H9 (cell line): ENCODE measurements around the gene LAMB1. TPM values are rescaled to one million over a fixed set of nuclear protein-coding genes. Genes with fewer than 3 reads are reported as not detected.
A peak's percentile ranks its signal among the peaks of the same experiment; 100 is the strongest.

Source experiments
- DNase-seq: peaks from one replicate; pipeline ENCODE4 v3.0.0-alpha.2; 2017
- H2AFZ ChIP-seq: one replicate; pipeline ENCODE4 v1.6.1; 2013; ENCODE audit warnings: mild to moderate bottlenecking, low read length, control low read depth, moderate library complexity
- H2AK5ac ChIP-seq: 2 replicates; pipeline ENCODE4 v1.6.1; 2013; ENCODE audit warnings: low read length, control low read depth, mixed read lengths; ENCODE audit not compliant: insufficient read length
- H2BK120ac ChIP-seq: one replicate; pipeline ENCODE4 v1.6.1; 2013; ENCODE audit warnings: low read depth, mild to moderate bottlenecking, low read length, control low read depth, inconsistent platforms; ENCODE audit not compliant: poor library complexity, severe bottlenecking
- H2BK12ac ChIP-seq: 2 replicates; pipeline ENCODE4 v1.6.1; 2013; ENCODE audit warnings: low read length, control low read depth, mixed read lengths, low read depth; ENCODE audit not compliant: insufficient read length
- H2BK15ac ChIP-seq: 2 replicates; pipeline ENCODE4 v1.6.1; 2013; ENCODE audit warnings: low read depth, low read length, control low read depth
- H2BK20ac ChIP-seq: one replicate; pipeline ENCODE4 v1.6.1; 2013; ENCODE audit warnings: low read depth, mild to moderate bottlenecking, low read length, control low read depth, inconsistent platforms; ENCODE audit not compliant: poor library complexity, severe bottlenecking
- H2BK5ac ChIP-seq: 2 replicates; pipeline ENCODE4 v1.6.1; 2013; ENCODE audit warnings: low read length, control low read depth, mixed read lengths; ENCODE audit not compliant: insufficient read length
- H3K14ac ChIP-seq: 2 replicates; pipeline ENCODE4 v1.6.1; 2013; ENCODE audit warnings: low read length, control low read depth; ENCODE audit not compliant: insufficient read depth
- H3K18ac ChIP-seq: 2 replicates; pipeline ENCODE4 v1.6.1; 2013; ENCODE audit warnings: low read depth, mild to moderate bottlenecking, mixed read lengths, low read length, control low read depth; ENCODE audit not compliant: insufficient read length
- H3K23ac ChIP-seq: 2 replicates; pipeline ENCODE4 v1.6.1; 2013; ENCODE audit warnings: low read length, control low read depth, mixed read lengths, low read depth; ENCODE audit not compliant: insufficient read length
- H3K23me2 ChIP-seq: 2 replicates; pipeline ENCODE4 v1.6.1; 2013; ENCODE audit warnings: low read depth, mild to moderate bottlenecking, mixed read lengths, low read length, control low read depth; ENCODE audit not compliant: insufficient read length, poor library complexity, severe bottlenecking
- H3K27ac ChIP-seq: 2 replicates; pipeline ENCODE4 v1.5.1; 2013; ENCODE audit warnings: low read length, control low read depth, mixed read lengths, low read depth; ENCODE audit not compliant: insufficient read length
- H3K27me3 ChIP-seq: 2 replicates; pipeline ENCODE4 v1.6.1; 2013; ENCODE audit warnings: low read length, control low read depth, inconsistent platforms; ENCODE audit not compliant: insufficient read depth
- H3K4ac ChIP-seq: 2 replicates; pipeline ENCODE4 v1.6.1; 2013; ENCODE audit warnings: low read depth, mild to moderate bottlenecking, control low read depth, inconsistent platforms, low read length, moderate library complexity
- H3K4me1 ChIP-seq: 2 replicates; pipeline ENCODE4 v1.6.1; 2013; ENCODE audit warnings: low read length, control low read depth, inconsistent platforms; ENCODE audit not compliant: insufficient read depth
- H3K4me2 ChIP-seq: 2 replicates; pipeline ENCODE4 v1.6.1; 2013; ENCODE audit warnings: low read length, control low read depth, mixed read lengths; ENCODE audit not compliant: insufficient read length, insufficient read depth
- H3K56ac ChIP-seq: 2 replicates; pipeline ENCODE4 v1.6.1; 2013; ENCODE audit warnings: low read depth, mild to moderate bottlenecking, mixed read lengths, low read length, control low read depth; ENCODE audit not compliant: insufficient read length
- H3K79me1 ChIP-seq: 2 replicates; pipeline ENCODE4 v1.6.1; 2013; ENCODE audit warnings: low read depth, mild to moderate bottlenecking, moderate library complexity, low read length, control low read depth, inconsistent platforms; ENCODE audit not compliant: insufficient read depth, poor library complexity, severe bottlenecking
- H3K79me2 ChIP-seq: 2 replicates; pipeline ENCODE4 v1.6.1; 2013; ENCODE audit warnings: low read length, control low read depth, inconsistent platforms; ENCODE audit not compliant: insufficient read depth
- H3K9ac ChIP-seq: 2 replicates; pipeline ENCODE4 v1.6.1; 2013; ENCODE audit warnings: low read length, control low read depth, mixed read lengths; ENCODE audit not compliant: insufficient read length; ENCODE audit errors: extremely low read depth
- H3K9me3 ChIP-seq: one replicate; pipeline ENCODE4 v1.6.1; 2013; ENCODE audit warnings: low read depth, low read length, inconsistent platforms; ENCODE audit not compliant: control insufficient read depth
- H3T11ph ChIP-seq: one replicate; pipeline ENCODE4 v1.6.1; 2013; ENCODE audit warnings: mild to moderate bottlenecking, low read length, control low read depth, inconsistent platforms
- H4K20me1 ChIP-seq: one replicate; pipeline ENCODE4 v1.6.1; 2013; ENCODE audit not compliant: control insufficient read depth, insufficient read length, insufficient read depth
- H4K5ac ChIP-seq: 2 replicates; pipeline ENCODE4 v1.6.1; 2013; ENCODE audit warnings: low read depth, mild to moderate bottlenecking, mixed read lengths, low read length, control low read depth; ENCODE audit not compliant: insufficient read length
- H4K8ac ChIP-seq: replicated peaks from 2 replicates; pipeline ENCODE4 v1.6.1; 2013; ENCODE audit warnings: low read length, control low read depth, mixed read lengths, low read depth; ENCODE audit not compliant: insufficient read length
- H4K91ac ChIP-seq: 2 replicates; pipeline ENCODE4 v1.6.1; 2013; ENCODE audit warnings: low read depth, mild to moderate bottlenecking, moderate library complexity, mixed read lengths, low read length, control low read depth; ENCODE audit not compliant: insufficient read length
- H3K27ac Mint-ChIP-seq, 3 experiments: 2 replicates in 2 of 3; 3 replicates in 1 of 3; pipeline ENCODE4 v1.8.0; 2020 to 2021; ENCODE audit warnings: mixed read lengths in 3 of 3, mild to moderate bottlenecking in 1 of 3, moderate library complexity in 1 of 3
- H3K27me3 Mint-ChIP-seq: 2 replicates; pipeline ENCODE4 v1.8.0; 2021; ENCODE audit warnings: low read depth, mild to moderate bottlenecking, moderate library complexity, mixed read lengths
- H3K36me3 Mint-ChIP-seq, 3 experiments: 2 replicates in 2 of 3; 3 replicates in 1 of 3; pipeline ENCODE4 v1.8.0; 2020 to 2021; ENCODE audit warnings: low read depth in 3 of 3, mixed read lengths in 3 of 3; ENCODE audit not compliant: insufficient read depth in 1 of 3
- H3K4me1 Mint-ChIP-seq, 2 experiments: 2 replicates each; pipeline ENCODE4 v1.8.0; 2020; ENCODE audit warnings: mixed read lengths in 2 of 2
- H3K4me3 Mint-ChIP-seq, 2 experiments: 2 replicates in 1 of 2; 3 replicates in 1 of 2; pipeline ENCODE4 v1.8.0; 2020 to 2021; ENCODE audit warnings: mild to moderate bottlenecking in 2 of 2, mixed read lengths in 2 of 2, moderate library complexity in 1 of 2
- H3K9me3 Mint-ChIP-seq, 2 experiments: 2 replicates in 1 of 2; 3 replicates in 1 of 2; pipeline ENCODE4 v1.8.0; 2020; ENCODE audit warnings: mild to moderate bottlenecking in 2 of 2, mixed read lengths in 2 of 2, moderate library complexity in 1 of 2
- CTCF ChIP-seq: fragments of 200-600 bp; sonication (generic); conservative IDR thresholded peaks from 3 replicates; pipeline ENCODE4 v1.8.0; 2021; ENCODE audit warnings: antibody characterized with exemption, mild to moderate bottlenecking
- WGBS: extraction: QIAGEN DNeasy Blood & Tissue Kit; methylation state at CpG from one replicate; pipeline ENCODE4 v1.1.7; 2013; ENCODE audit warnings: missing lambda C conversion rate, low lambda C conversion rate, mixed read lengths; ENCODE audit not compliant: insufficient read length; ENCODE audit errors: extremely low coverage; 5-methylcytosine and 5-hydroxymethylcytosine counted together
- total RNA-seq: library from RNA; stranded (reverse); gene quantifications from 2 replicates; pipeline ENCODE4 v1.2.1, GENCODE V29; 2021

LAMB1 gene
- total RNA-seq, 1 experiment from 2014 or later, result 75.8 TPM

DNA sequence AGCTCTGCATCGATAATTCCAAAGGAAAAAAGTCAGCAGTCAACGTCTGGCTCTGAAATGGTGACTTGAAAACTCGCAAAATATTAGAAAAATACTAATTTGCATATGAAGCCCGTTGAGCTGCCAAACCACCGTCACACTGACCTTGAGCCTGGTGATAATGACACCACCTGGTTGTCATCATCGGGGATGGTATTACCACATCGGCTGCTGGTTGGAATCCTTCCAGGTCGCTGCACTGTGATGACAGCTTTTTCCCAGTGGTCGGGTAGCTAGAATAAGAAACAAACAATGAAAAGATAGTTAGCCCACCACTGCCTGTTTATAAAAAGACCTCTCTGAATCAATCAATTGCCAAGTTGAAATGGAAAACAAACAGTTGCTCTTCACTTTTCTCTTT is 41.6 kb downstream of the LAMB1 start:
- H3K4me1 Mint-ChIP-seq, result peaks cover 23 to 31% of the 10 kb centered on the region in 2 experiments
- H3T11ph ChIP-seq, result no peak overlapping the region
- H4K5ac ChIP-seq, result no peak overlapping the region
- TF ChIP-seq CTCF, result no peak
- no peak overlapping the region for H3K9ac ChIP-seq
- no peaks in the 10 kb centered on the region for H3K27me3 ChIP-seq
- peaks cover 12% of the 10 kb centered on the region; the same call in 1 of the 2 replicates for H3K4me1 ChIP-seq
- no peak overlapping the region for H3K4me2 ChIP-seq
- no peak overlapping the region for H2AK5ac ChIP-seq
- H3K23me2 ChIP-seq, result no peaks in the 10 kb centered on the region
- H3K4me3 Mint-ChIP-seq, result no peak overlapping the region
- no peak overlapping the region for H3K4ac ChIP-seq
- no peak overlapping the region for H4K8ac ChIP-seq
- no peaks in the 10 kb centered on the region for H3K9me3 Mint-ChIP-seq
- no peaks in the 10 kb centered on the region for H3K9me3 ChIP-seq
- no peak overlapping the region for H2BK12ac ChIP-seq
- H3K27me3 Mint-ChIP-seq, result no peaks in the 10 kb centered on the region
- H3K79me2 ChIP-seq, result no peaks in the 10 kb centered on the region
- no peak overlapping the region for H2BK120ac ChIP-seq
- H2BK5ac ChIP-seq, result no peak overlapping the region
- H3K27ac ChIP-seq, result no peak overlapping the region
- no CpG with 5 or more reads among the region's 9 CpGs for WGBS
- no peak overlapping the region for H2AFZ ChIP-seq
- H3K18ac ChIP-seq, result no peak overlapping the region
- H3K23ac ChIP-seq, result no peak overlapping the region
- H3K79me1 ChIP-seq, result no peaks in the 10 kb centered on the region
- H4K91ac ChIP-seq, result no peak overlapping the region
- H2BK15ac ChIP-seq, result no peak overlapping the region
- H3K27ac Mint-ChIP-seq, result peak overlapping the region in 1 of 3 experiments; percentile 41; a peak in 2 of 7 replicates
- H2BK20ac ChIP-seq, result no peak overlapping the region
- DNase-seq, result no peak
- H3K36me3 Mint-ChIP-seq, result peaks cover 33 to 78% (median 69%) of the 10 kb centered on the region in 3 experiments; a peak in 6 of 7 replicates
- no peak overlapping the region for H3K56ac ChIP-seq
- H4K20me1 ChIP-seq, result no peaks in the 10 kb centered on the region
- no peak overlapping the region for H3K14ac ChIP-seq
